CD4-positive, alpha-beta T cell treated with Interferon gamma for 1 hour (primary cell): ENCODE measurements around the gene ACD.
"Not testable (repeated sequence)": the region's sequence is repeated elsewhere in the genome, so short reads cannot be mapped to it uniquely, and the experiment has no call there.

ENCODE experiments used
- DNase-seq: peaks from one replicate; pipeline ENCODE4 v3.0.0-alpha.2; 2020

Gene ACD

DNA sequence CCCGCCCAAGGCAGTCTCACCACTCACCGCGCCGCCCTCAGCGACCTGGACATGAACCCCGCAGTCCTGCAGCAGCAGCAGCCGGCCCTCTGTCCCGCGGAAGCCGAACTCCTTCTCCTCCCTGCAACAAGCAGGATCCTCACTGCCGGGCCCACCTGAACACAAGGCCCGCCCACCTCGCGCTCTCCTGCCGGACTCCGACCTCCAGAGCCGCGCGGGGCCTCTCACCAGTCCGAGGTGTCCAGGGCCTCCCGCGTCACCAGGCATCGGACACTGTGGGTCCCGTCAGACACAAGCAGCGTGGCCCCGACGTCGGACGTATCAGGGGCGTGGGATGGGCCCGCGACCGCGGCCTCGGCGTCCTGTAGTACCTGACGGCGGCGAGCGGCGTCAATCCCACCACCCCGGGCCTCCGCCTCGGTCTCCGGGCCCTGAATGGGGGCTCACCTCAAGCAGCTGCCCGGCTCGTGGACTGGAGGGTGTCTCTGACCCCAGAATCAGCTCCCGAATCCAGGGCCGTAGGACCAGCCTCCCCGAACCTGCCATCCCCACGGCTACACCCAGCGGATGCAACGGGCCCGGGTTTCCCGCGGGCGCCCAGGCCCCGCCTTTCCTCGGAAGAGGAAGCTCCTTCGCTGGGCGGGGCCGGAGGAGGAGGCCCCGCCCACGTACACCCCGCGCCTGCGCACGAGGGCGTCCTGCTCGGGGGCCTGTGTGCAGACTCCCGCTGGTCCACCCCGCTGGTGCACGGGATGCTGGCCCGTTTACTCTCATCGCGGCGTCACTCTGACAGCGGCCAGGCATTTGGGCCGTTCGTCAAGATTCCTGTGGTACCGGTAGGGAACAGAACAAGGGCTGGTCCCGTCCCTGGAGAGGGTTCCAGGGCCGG lies at the start of gene ACD:
ACD (minus strand) TSS at position 586 of the 889 bp plus-strand sequence; CDS start at position 546, 40 bp downstream.
- peak; percentile 92 for DNase-seq

GRCh38 chr16:67709050-67709449 lies 49.0 kb upstream of the ACD start:
- DNase-seq, result no peak

DNA sequence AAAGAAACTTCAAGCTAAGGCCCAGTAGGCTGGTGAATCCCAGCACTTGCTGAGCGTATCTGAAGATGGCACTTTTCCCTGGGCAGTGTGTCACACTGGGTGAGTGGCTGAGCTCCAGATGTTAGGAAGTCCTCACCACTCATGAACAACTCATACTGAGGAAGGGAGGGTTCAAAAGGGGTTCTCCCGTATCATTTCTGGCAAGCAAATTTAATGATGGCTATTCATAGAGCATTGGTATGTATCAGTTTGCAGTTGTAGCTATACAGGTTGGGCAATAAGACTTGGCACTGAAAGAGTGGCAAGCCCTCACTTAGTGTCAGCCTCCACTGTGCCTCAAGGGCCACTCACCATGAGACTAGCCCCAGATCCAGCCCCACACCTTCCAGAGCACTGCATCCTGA lies 48.3 kb upstream of the ACD start:
- DNase-seq, result no peak

- no peak for DNase-seq
Observed at GRCh38 chr16:67707790-67708189, 47.7 kb upstream of the ACD start.

DNA sequence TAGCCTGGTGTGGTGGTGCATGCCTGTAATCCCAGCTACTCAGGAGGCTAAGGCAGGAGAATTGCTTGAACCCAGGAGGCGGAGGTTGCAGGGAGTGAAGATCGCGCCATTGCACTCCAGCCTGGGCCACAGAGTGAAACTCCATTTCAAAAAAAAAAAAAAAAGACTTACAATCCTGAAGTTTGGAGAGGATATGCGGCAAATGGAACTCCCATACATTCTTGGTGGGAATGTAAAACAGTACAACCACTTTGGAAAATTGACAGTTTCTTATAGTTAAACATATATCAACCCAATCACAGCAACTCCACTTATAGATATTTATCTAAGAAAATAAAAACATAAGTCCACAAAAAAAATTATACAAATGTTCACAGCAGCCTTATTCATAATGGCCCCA lies 47.1 kb upstream of the ACD start:
- DNase-seq, result no peak

- DNase-seq, result no peak
Observed at GRCh38 chr16:67704110-67704509, 44.0 kb upstream of the ACD start.

GRCh38 chr16:67703626-67704025 lies 43.6 kb upstream of the ACD start:
- DNase-seq, result no peak

DNA sequence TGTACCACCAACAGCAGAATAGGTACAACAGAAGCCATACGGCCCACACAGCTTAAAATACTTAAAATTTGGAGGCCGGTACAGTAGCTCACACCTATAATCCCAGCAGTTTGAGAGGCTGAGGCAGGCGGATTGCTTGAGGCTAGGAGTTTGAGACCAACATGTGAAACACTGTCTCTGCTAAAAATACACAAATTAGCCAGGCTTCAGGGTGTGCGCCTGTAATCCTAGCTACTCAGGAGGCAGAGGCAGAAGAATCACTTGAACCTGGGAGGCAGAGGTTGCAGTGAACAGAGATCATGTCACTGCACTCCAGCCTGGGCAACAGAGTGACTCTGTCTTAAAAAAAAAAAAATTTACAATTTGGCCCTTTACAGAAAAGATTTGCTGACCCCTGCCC lies 42.1 kb upstream of the ACD start:
- no peak for DNase-seq

GRCh38 chr16:67701420-67701819 lies 41.4 kb upstream of the ACD start:
- no peak for DNase-seq

DNA sequence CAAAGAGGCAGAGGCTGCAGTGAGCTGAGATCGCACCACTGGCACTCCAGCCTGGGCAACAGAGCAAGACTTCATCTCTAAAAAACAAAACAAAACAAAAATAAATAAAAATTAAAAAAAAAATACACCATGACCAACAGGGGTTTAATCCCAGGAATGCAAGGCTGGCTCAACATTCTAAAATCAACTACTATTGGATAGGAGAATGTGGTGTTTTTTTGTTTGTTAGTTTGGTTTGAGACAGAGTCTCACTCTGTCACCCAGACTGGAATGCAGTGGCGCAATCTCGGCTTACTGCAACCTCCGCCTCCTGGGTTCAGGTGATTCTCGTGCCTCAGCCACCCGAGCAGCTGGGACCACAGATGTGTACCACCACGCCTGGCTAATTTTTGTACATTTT lies 39.2 kb upstream of the ACD start:
- no peak for DNase-seq

- DNase-seq, result no peak
Observed at GRCh38 chr16:67697422-67698185, 37.5 kb upstream of the ACD start.

DNA sequence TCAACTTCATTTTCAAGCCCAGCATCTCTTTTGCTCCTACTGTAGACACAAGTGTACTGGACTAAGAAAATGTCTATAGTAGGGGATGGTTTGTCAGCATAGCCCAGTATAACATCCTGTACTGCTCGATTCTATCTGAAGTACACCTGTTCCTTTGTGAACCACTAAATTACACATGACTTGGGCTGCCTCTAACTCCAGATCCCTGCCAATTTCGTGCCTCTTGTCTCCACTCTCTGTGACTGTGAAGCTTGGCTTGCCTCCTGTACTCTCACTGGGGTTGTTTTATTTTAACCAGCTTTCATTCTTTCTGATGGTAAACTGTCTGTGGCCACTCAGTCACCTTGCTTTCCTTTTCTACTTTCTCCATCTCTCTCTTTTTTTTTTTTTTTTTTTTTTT lies 34.6 kb upstream of the ACD start:
- no peak for DNase-seq

DNA sequence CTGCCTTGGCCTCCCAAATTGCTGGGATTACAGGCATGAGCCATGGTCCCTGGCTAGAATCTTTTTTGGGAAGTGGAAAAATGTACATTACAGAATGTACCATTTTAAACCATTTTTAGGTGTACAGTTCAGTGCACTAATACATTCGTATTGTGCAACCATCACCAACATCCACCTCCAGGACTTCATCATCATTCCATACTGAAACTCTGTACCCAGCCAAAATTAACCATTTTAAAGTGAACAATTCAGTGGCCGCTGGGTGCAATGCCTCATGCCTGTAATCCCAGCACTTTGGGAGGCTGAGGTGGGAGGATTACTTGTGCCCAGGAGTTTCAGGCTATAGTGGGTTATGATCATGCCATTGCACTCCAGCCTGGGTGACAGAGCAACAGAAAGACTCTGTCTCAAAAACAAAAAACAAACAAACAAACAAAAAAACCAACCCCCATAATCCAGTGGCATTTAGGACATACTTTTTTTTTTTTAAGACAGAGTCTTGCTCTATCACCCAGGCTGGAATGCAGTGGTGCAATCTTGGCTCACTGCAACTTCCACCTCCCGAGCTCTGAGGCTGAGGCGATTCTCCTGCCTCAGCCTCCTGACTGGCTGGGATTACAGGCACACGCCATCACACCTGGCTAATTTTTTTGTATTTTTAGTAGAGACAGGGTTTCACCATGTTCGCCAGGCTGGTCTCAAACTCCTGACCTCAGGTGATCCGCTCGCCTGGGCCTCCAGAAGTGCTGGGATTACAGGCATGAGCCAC lies 33.6 kb upstream of the ACD start:
- not testable (repeated sequence) for DNase-seq

GRCh38 chr16:67685388-67686112 lies 25.5 kb upstream of the ACD start:
- no peak for DNase-seq

DNA sequence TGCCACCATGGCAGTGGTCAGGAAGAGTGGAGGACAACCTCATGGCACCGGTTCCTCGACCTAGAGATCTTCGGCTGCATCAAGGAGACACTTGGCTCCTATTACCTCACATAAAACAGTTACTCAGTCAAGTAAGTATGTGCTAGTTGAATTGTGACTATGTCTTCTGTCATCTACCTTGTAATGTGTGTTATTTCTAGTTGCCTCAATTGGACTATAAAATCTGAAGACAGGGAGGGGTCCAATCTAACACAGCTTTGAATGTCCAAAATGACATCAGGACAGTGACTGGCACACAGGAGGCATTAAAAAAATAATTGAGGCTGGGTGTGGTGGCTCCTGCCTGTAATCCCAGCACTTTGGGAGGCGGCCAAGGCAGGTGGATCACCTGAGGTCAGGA lies 23.7 kb upstream of the ACD start:
- DNase-seq, result no peak

GRCh38 chr16:67679935-67680897 lies 20.2 kb upstream of the ACD start:
- DNase-seq, result no peak

DNA sequence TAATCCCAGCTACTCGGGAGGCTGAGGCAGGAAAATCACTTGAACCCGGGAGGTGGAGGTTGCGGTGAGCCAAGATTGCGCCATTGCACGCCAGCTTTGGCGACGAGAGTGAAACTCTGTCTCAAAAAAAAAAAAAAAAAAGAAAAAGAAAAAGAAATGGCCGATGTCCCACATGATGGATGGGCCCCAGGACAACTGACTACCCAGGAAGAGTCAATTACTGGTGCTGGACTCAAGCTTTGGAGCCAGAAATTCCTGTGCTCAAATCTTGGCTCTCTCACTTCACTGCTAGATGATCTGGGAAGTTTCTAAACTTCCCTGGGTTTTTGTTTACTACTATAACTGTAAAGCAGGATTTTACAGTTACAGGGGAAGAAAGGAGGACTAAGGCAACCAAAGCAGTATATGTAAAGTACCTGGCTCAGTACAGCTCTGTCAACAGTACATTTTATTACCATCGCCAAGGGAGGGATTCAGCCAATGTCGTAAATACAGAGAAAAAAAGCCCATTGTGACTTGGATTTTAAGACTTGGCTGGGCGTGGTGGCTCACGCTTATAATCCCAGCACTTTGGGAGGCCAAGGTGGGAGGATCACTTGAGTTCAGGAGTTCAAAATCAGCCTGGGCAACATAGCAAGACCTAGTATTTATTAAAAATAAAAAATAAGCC lies 18.4 kb upstream of the ACD start:
- no peak for DNase-seq

GRCh38 chr16:67677712-67678111 lies 17.7 kb upstream of the ACD start:
- DNase-seq, result no peak

DNA sequence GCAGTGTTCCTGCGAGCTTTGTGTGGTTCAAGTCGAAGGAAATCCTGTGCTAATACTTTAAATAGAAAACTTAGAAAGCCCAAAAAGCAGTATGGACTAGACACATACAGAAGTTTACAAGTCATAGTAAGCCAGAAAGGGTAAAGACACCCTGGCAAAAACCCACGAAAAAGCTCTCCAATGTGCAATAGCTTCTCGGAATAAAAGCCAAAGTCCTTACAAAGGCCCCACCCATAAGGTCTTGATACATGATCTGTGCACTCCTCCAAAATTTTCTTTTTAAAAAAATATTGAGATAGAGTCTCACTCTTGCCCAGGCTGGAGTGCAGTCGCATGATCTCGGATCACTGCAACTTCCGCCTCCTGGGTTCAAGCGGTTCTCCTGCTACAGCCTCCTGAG lies 16.9 kb upstream of the ACD start:
- no peak for DNase-seq

DNA sequence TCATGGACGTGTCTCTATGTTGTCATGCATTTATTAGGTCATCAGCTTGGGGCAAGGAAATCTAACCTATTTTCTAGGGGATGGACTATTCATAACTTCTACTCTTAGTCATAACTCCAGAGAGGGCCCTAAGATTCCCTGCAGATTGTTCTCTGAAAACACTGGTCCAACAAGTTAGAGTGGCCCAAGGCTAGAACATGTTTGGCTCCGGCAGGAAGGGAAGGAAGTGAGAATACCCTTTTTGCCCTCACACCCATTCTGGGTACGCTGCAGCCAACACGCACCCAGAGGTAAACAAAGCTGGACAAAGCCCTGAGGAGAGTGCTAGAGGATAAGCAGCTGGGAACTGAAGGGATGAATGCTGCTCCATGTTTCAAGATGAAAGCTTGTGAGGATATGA lies 16.5 kb upstream of the ACD start:
- DNase-seq, result no peak

GRCh38 chr16:67675999-67676398 lies 15.9 kb upstream of the ACD start:
- no peak for DNase-seq
